HG02885 (cell line): ENCODE data around the gene CERS6.

Experiments
- ATAC-seq: cut with Tn5 transposase; IDR thresholded peaks from one replicate; pipeline ENCODE4 v1.9.1; 2021; ENCODE audit warnings: mild to moderate bottlenecking; ENCODE audit not compliant: unreplicated experiment, poor library complexity

The CERS6 gene

DNA sequence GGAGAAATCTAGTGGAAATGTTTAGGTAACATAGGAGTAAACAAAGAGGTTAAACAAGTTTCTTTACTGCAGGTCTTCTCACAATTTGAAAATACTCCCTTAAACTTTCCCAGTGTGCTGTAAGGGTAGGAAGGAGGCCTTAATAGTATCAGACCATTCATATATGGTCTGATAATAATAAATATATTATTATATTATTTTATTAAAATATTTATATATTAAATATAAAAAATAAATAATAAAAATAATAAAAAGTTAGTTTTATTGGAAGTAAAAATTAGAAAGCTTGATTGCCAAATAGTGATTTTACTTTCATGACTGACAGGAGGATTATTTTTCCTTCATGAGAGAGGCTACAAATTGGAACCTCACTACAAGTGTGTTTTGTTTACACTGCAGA, 353.5 kb downstream of the CERS6 start:
- ATAC-seq = no peak

DNA sequence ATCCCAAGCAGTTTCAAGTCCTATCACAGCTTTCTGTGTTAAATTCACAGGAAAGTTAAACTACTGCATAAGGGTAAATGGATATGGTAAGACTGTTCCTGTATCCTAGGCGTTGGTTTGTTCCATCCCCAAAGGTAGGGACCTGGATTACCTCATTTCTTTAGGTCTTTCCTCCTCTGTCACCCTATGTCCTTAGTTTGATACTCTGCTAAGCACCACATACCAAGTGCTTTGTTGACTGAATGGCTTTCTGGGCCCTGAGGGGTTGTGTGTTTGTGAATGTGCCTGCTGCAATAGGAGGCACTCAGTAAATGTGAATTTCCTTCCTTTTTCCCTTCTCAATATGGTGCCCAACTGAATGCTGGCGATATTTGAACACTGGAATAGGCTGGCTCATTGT, 354.2 kb downstream of the CERS6 start:
- ATAC-seq = no peak

DNA sequence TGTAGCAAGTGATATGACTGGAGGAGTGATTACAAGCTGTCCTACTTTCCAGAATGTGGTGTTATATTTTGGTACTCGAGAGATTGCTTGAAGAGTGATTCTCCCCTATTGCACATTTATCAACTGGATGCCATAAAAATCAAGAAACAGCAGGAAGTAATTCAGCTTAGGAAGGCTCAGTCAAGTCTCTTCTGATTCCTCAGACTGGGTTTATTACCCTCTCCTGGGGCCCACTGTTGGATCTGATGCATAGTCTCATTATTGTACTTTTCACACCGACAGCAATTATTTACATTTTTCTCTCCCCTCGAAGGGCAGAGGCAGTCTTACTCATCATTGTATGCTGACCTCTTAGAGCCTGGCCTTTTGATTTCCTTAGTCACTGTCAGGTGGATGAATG, 355.6 kb downstream of the CERS6 start:
- ATAC-seq = no peak

DNA sequence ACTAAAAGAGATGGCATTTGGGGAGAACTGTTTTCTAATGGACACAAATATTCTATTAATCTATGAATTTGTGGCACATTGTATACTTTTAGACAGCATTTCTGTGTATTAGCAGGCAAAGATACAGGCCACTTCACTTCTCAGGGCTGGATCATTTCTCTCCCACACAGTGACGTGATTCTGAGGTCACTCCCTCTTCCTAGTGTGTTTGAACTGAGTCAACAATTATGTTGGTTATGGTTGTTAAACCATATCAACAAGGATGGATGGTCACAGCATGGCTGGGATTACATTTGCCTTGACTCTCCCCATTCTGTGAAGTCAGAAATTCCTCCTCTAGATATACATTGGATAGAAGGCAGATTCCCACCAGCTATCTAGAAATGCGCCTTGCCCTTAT, 358.0 kb downstream of the CERS6 start:
- no peak for ATAC-seq

DNA sequence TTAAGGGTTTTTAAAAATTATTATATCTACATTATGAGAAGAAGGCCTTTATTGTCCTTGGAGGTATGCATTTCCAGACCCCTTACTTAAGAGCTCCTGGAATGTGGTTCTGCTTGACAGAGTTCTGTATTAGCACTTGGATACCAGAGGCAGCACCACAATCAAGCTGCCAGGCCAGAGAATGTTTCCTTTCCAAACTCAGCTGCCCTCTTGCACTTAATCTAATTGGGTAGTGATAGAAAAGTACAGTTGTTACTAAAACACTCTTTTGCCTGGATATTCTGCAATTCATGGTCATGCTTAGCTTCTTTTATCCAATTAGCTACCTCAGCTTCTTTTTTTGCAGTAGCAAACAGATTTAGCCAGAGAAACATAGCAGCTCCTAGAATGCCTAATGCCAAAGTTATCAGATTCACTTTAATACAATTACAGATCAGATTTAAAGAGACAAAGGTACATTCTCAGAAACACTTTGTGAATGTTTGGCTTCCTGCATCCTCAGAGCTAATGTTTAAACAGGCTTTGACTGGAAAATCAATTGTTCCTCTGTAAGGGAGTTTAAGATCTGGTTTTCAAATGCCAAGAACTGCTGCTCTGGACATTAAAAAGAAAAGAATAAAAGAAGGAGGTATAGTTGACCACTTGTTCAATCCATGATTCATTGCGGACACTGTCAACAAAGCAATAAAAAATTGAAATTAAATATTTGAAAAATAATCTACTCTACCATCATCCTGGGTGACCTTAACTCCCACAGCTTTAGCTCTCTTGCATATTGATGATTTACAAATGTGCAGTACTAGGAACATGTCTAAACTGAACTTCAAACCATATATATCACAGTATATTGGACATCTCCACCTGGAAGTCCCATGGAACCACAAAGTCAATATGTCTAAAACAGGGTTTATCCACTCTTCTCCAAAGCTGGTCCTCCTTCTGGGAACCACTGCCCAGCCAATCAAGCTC, 359.2 kb downstream of the CERS6 start:
- ATAC-seq = no peak

DNA sequence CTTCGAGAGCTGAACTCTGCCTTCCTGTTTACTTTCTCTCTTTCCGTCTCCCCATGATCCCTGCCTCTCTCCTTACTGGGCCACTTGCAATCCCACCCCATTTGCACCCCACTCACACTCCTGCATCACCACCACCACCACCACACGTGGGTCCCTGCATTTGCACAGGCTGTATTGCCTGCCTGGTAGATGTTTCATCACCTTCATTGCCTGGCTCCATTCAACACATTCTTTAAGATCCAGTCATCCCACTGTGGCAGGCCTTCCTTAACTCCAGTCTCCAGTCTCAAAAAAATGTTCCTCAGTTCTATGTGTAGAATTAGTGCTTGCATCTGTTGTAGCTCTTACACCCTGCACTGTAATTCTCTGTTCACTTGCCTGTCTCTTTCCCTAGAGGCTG, 360.3 kb downstream of the CERS6 start:
- no peak for ATAC-seq

- ATAC-seq = no peak
These were observed 363.1 kb downstream of the CERS6 start for GRCh38 chr2:168819050-168819715.

- ATAC-seq = no peak
These were observed 363.9 kb downstream of the CERS6 start for GRCh38 chr2:168819829-168820489.

DNA sequence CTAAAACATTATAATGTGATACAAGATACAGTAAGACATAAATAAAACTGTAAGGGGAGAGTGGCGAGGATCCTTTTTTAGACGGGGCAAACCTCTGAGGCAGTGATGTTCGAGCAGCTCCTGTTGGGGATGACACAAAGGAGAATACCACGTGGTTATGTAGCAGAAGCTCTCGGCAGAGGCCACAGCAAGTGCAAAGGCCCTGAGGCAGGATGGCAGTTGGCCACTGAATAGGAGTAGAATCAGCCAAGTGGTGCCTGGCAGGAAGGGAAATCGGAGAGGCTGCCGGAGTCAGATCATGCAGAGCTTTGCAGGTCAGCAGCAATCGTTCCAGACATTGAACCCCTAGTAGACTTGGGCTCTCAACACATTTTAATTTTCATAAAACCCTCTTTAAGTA, 365.5 kb downstream of the CERS6 start:
- ATAC-seq = no peak

GRCh38 chr2:168821992-168822391, 365.9 kb downstream of the CERS6 start:
- ATAC-seq = no peak
